Pulmonary artery endothelial cell (primary cell): ENCODE data around the gene KRTAP19-7. TPM values are rescaled to one million over a fixed set of nuclear protein-coding genes. Genes with fewer than 3 reads are reported as not detected.

Experiments used
- total RNA-seq: library from RNA; depleted of rRNA; stranded (reverse); fragments of >200 nt; gene quantifications from 2 replicates; pipeline ENCODE4 v1.2.3, GENCODE V29; 2014

Gene KRTAP19-7
- total RNA-seq, 1 donor from 2014 or later: not detected

Other genes starting within 250 kb of the KRTAP19-7 start
- not detected in 2 replicates for gene KRTAP26-1, start 241.0 kb downstream of the KRTAP19-7 start, total RNA-seq
- gene KRTAP27-1, start 223.6 kb downstream of the KRTAP19-7 start, total RNA-seq: not detected in 2 replicates
- gene KRTAP23-1, start 212.7 kb downstream of the KRTAP19-7 start, total RNA-seq: not detected in 2 replicates
- not detected in 2 replicates for gene KRTAP13-2, start 189.0 kb downstream of the KRTAP19-7 start, total RNA-seq
- gene KRTAP13-1, start 165.3 kb downstream of the KRTAP19-7 start, total RNA-seq: not detected in 2 replicates
- not detected in 2 replicates for gene KRTAP13-3, start 135.4 kb downstream of the KRTAP19-7 start, total RNA-seq
- gene KRTAP13-4, start 131.1 kb downstream of the KRTAP19-7 start, total RNA-seq: not detected in 2 replicates
- gene KRTAP15-1, start 121.0 kb downstream of the KRTAP19-7 start, total RNA-seq: not detected in 2 replicates
- gene KRTAP19-1, start 80.9 kb downstream of the KRTAP19-7 start, total RNA-seq: not detected in 2 replicates
- gene KRTAP19-2, start 73.9 kb downstream of the KRTAP19-7 start, total RNA-seq: not detected in 2 replicates
- not detected in 2 replicates for gene KRTAP19-3, start 69.3 kb downstream of the KRTAP19-7 start, total RNA-seq
- gene KRTAP19-4, start 64.1 kb downstream of the KRTAP19-7 start, total RNA-seq: not detected in 2 replicates
- gene KRTAP19-5, start 59.2 kb downstream of the KRTAP19-7 start, total RNA-seq: not detected in 2 replicates
- gene KRTAP19-6, start 19.4 kb downstream of the KRTAP19-7 start, total RNA-seq: not detected in 2 replicates
- not detected in 2 replicates for gene KRTAP22-2, start 29.1 kb upstream of the KRTAP19-7 start, total RNA-seq
- gene KRTAP6-3, start 31.1 kb upstream of the KRTAP19-7 start, total RNA-seq: not detected in 2 replicates
- gene KRTAP6-2, start 37.6 kb upstream of the KRTAP19-7 start, total RNA-seq: not detected in 2 replicates
- gene KRTAP22-1, start 39.8 kb upstream of the KRTAP19-7 start, total RNA-seq: not detected in 2 replicates
- not detected in 2 replicates for gene KRTAP6-1, start 52.6 kb upstream of the KRTAP19-7 start, total RNA-seq
- not detected in 2 replicates for gene KRTAP20-1, start 55.1 kb upstream of the KRTAP19-7 start, total RNA-seq
- not detected in 2 replicates for gene KRTAP20-4, start 59.3 kb upstream of the KRTAP19-7 start, total RNA-seq
- gene KRTAP20-2, start 73.9 kb upstream of the KRTAP19-7 start, total RNA-seq: not detected in 2 replicates
- not detected in 2 replicates for gene KRTAP20-3, start 81.5 kb upstream of the KRTAP19-7 start, total RNA-seq
- gene KRTAP21-3, start 157.5 kb upstream of the KRTAP19-7 start, total RNA-seq: not detected in 2 replicates
- gene KRTAP21-2, start 185.9 kb upstream of the KRTAP19-7 start, total RNA-seq: not detected in 2 replicates
- gene KRTAP21-1, start 194.1 kb upstream of the KRTAP19-7 start, total RNA-seq: not detected in 2 replicates